Stimulated activated CD4-positive, alpha-beta T cell treated with anti-CD3 and anti-CD28 coated beads, Interleukin-12 subunit alpha, Interleukin-12 subunit beta, amount 100 ng/mL, for 48 hours (primary cell): ENCODE results near the gene SH3PXD2B.

ENCODE experiments used
- DNase-seq, 3 donors: peaks; one replicate each; pipeline ENCODE4 v3.0.0-alpha.2; 2020; ENCODE audit warnings: low read depth in 2 of 3, low spot score in 1 of 3

The SH3PXD2B gene

DNA sequence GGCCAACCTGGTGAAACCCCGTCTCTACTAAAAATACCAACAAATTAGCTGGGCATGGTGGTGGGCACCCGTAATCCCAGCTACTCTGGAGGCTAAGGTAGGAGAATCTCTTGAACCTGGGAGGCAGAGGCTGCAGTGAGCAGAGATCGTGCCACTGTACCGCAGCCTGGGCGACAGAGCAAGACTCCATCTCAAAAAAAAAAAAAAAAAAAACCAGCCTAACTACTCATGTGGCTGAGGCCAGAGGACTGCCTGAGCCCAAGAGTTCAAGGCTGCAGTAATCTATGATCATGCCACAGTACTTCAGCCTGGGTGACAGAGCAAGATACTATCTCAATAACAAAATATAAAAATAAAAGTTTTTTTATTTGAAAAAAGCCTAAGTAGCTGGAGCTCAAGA, 174.0 kb downstream of the SH3PXD2B start:
- no peak for DNase-seq

DNA sequence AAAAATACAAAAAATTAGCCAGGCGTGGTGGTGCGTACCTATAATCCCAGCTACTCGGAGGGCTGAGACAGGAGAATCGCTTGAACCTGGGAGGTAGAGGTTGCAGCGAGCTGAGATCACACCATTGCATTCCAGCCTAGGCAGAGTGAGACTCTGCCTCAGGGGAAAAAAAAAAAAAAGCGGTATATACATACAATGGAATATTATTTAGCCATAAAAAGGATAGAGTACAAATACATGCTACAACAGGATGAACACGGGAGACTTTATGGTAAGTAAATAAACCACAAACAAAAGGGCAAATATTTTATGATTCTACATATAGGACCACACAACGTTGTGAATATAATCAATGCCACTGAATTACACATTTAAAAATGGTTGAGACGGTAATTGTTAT, 176.0 kb downstream of the SH3PXD2B start:
- DNase-seq, result no peak

DNA sequence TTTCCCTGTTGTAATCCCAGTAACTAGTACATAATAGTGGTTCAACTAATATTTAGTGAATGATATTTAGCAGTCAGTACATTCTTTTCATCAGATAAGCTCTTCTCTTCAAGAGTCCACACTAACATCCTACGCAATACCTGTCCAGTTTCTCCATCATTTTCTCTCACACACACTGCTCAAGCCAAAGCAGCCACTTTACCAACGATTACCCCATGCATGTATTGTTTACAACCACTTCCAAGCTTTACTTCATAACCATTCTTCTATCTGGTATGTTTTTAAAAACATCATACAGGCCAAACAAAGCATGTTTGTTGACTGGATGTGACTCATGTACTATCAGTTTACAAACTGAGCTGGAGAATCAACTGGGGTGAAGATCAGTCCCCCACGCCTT, 178.1 kb downstream of the SH3PXD2B start:
- no peak for DNase-seq
